IMR-90 (cell line): ENCODE measurements around the gene STPG4. TPM values are rescaled to one million over a fixed set of nuclear protein-coding genes. Genes with fewer than 3 reads are reported as not detected.

Experiments used
- ATAC-seq: fragments of 200-7000 bp; cut with Tn5 transposase; 2 replicates; pipeline ENCODE4 v1.9.1; 2020; ENCODE audit warnings: low read depth, mild to moderate bottlenecking, moderate library complexity
- BruUV-seq: library from RNA; stranded (reverse); fragments of 400-500 nt; replicated peaks from 2 replicates; lab custom pipeline; 2021; lab: Mats Ljungman, UMichigan
- CTCF ChIA-PET: fragments of 300-600 bp; formaldehyde crosslinking; extraction: SDS; loops from one replicate; lab custom pipeline; 2021; ENCODE audit warnings: antibody characterized with exemption; lab: Yijun Ruan, JAX
- POLR2A ChIA-PET: fragments of 300-600 bp; sonication (Branson Sonifier 250); formaldehyde crosslinking; loops from one replicate; lab custom pipeline; 2022; ENCODE audit warnings: antibody characterized with exemption; ENCODE audit not compliant: unreplicated experiment; lab: Charles Lee
- DNase-seq: peaks from one replicate; pipeline ENCODE4 v3.0.0; 2013
- H2AFZ ChIP-seq: replicated peaks from 2 replicates; pipeline ENCODE3; 2013; ENCODE audit warnings: low read length, mild to moderate bottlenecking; ENCODE audit not compliant: poor library complexity
- H2AK5ac ChIP-seq: 2 replicates; pipeline ENCODE4 v1.6.1; 2013; ENCODE audit warnings: low read depth, low read length, inconsistent platforms
- H2AK9ac ChIP-seq: replicated peaks from 2 replicates; pipeline ENCODE3; 2013; ENCODE audit warnings: mild to moderate bottlenecking, low read depth, low read length, moderate library complexity; ENCODE audit not compliant: poor library complexity
- H2BK120ac ChIP-seq: 2 replicates; pipeline ENCODE4 v1.6.1; 2013; ENCODE audit warnings: low read depth, low read length, inconsistent platforms
- H2BK15ac ChIP-seq: 3 replicates; pipeline ENCODE4 v1.6.1; 2013; ENCODE audit warnings: low read depth, low read length, inconsistent platforms
- H2BK20ac ChIP-seq: 2 replicates; pipeline ENCODE4 v1.6.1; 2013; ENCODE audit warnings: low read depth, mild to moderate bottlenecking, inconsistent platforms, low read length, moderate library complexity
- H2BK5ac ChIP-seq: 2 replicates; pipeline ENCODE4 v1.6.1; 2013; ENCODE audit warnings: mild to moderate bottlenecking, low read depth, low read length, inconsistent platforms; ENCODE audit not compliant: poor library complexity, severe bottlenecking
- H3K14ac ChIP-seq: replicated peaks from 2 replicates; pipeline ENCODE4 v1.6.1; 2013; ENCODE audit warnings: low read depth, low read length, inconsistent platforms
- H3K18ac ChIP-seq: 2 replicates; pipeline ENCODE4 v1.6.1; 2013; ENCODE audit warnings: low read depth, low read length, control low read depth
- H3K23ac ChIP-seq: 2 replicates; pipeline ENCODE4 v1.6.1; 2013; ENCODE audit warnings: low read depth, low read length, inconsistent platforms
- H3K27ac ChIP-seq: 2 replicates; pipeline ENCODE4 v1.5.1; 2013; ENCODE audit warnings: mild to moderate bottlenecking, control low read depth, low read length; ENCODE audit not compliant: insufficient read depth
- H3K27me3 ChIP-seq: 2 replicates; pipeline ENCODE4 v1.6.1; 2013; ENCODE audit warnings: low read length; ENCODE audit not compliant: control insufficient read depth, insufficient read depth
- H3K36me3 ChIP-seq: 2 replicates; pipeline ENCODE4 v1.6.1; 2013; ENCODE audit warnings: low read length, mixed read lengths; ENCODE audit not compliant: control insufficient read depth, insufficient read depth
- H3K4ac ChIP-seq: 2 replicates; pipeline ENCODE4 v1.6.1; 2013; ENCODE audit warnings: low read depth, low read length, inconsistent platforms
- H3K4me1 ChIP-seq: 2 replicates; pipeline ENCODE4 v1.6.1; 2013; ENCODE audit warnings: low read length, mixed read lengths; ENCODE audit not compliant: control insufficient read depth, insufficient read depth
- H3K4me2 ChIP-seq: 2 replicates; pipeline ENCODE4 v1.6.1; 2013; ENCODE audit warnings: low read depth, mild to moderate bottlenecking, control low read depth, low read length, moderate library complexity
- H3K4me3 ChIP-seq: 2 replicates; pipeline ENCODE4 v1.5.1; 2013; ENCODE audit warnings: low read depth, mild to moderate bottlenecking, control low read depth, low read length, moderate library complexity; ENCODE audit not compliant: insufficient read depth
- H3K56ac ChIP-seq: 2 replicates; pipeline ENCODE4 v1.6.1; 2013; ENCODE audit warnings: low read length, inconsistent platforms; ENCODE audit not compliant: insufficient read depth; ENCODE audit errors: extremely low read depth
- H3K79me1 ChIP-seq, 2 experiments: 2 replicates each; pipeline ENCODE4 v1.6.1; 2013; ENCODE audit warnings: low read length in 2 of 2, inconsistent platforms in 1 of 2, low read depth in 1 of 2
- H3K9ac ChIP-seq: 2 replicates; pipeline ENCODE4 v1.6.1; 2013; ENCODE audit warnings: low read depth, low read length, control low read depth
- H3K9me1 ChIP-seq: 2 replicates; pipeline ENCODE4 v1.6.1; 2013; ENCODE audit warnings: low read length, inconsistent platforms; ENCODE audit not compliant: insufficient read depth
- H3K9me3 ChIP-seq: 2 replicates; pipeline ENCODE4 v1.6.1; 2013; ENCODE audit warnings: low read length; ENCODE audit not compliant: control insufficient read depth, insufficient read depth
- H4K20me1 ChIP-seq: 2 replicates; pipeline ENCODE4 v1.6.1; 2013; ENCODE audit warnings: low read length, inconsistent platforms; ENCODE audit not compliant: insufficient read depth
- H4K5ac ChIP-seq: 2 replicates; pipeline ENCODE4 v1.6.1; 2013; ENCODE audit warnings: mild to moderate bottlenecking, low read depth, low read length, control low read depth
- H4K8ac ChIP-seq, 2 experiments: 2 replicates each; pipeline ENCODE4 v1.6.1; 2013; ENCODE audit warnings: low read depth in 2 of 2, low read length in 2 of 2, control low read depth in 1 of 2, inconsistent platforms in 1 of 2
- H4K91ac ChIP-seq: 2 replicates; pipeline ENCODE4 v1.6.1; 2013; ENCODE audit warnings: low read depth, low read length, inconsistent platforms; ENCODE audit not compliant: insufficient read depth
- CEBPB ChIP-seq: IDR thresholded peaks from 2 replicates; pipeline ENCODE4 v1.6.1; 2012; ENCODE audit warnings: low read depth, low read length, improper control_type of control experiment
- CTCF ChIP-seq: conservative IDR thresholded peaks from 2 replicates; pipeline ENCODE4 v1.5.1; 2012; ENCODE audit warnings: mild to moderate bottlenecking, low read depth, low read length, improper control_type of control experiment
- FOS ChIP-seq: fragments of 150-350 bp; IDR thresholded peaks from 2 replicates; pipeline ENCODE4 v1.6.1; 2016; ENCODE audit warnings: low read depth, low read length
- MAFK ChIP-seq: IDR thresholded peaks from 2 replicates; pipeline ENCODE4 v1.6.1; 2012; ENCODE audit warnings: low read depth, low read length, improper control_type of control experiment
- MAZ ChIP-seq: IDR thresholded peaks from 2 replicates; pipeline ENCODE4 v1.6.1; 2012; ENCODE audit warnings: low read depth, mild to moderate bottlenecking, low read length, improper control_type of control experiment, moderate library complexity, borderline replicate concordance
- NFE2L2 ChIP-seq: fragments of 150-350 bp; IDR thresholded peaks from 2 replicates; pipeline ENCODE4 v1.6.1; 2016; ENCODE audit warnings: low read depth, mild to moderate bottlenecking, low read length
- POLR2A ChIP-seq: IDR thresholded peaks from 2 replicates; pipeline ENCODE4 v1.6.1; 2012; ENCODE audit warnings: mild to moderate bottlenecking, low read depth, low read length
- RCOR1 ChIP-seq: IDR thresholded peaks from 2 replicates; pipeline ENCODE4 v1.6.1; 2012; ENCODE audit warnings: mild to moderate bottlenecking, low read length, improper control_type of control experiment; ENCODE audit not compliant: insufficient replicate concordance
- SMC3 ChIP-seq: fragments of 150-350 bp; IDR thresholded peaks from 2 replicates; pipeline ENCODE4 v1.6.1; 2016; ENCODE audit warnings: low read depth, mild to moderate bottlenecking, antibody characterized with exemption, low read length, moderate library complexity
- WGBS, 2 experiments: methylation state at CpG; one replicate each; pipeline versions ENCODE4 v1.1.5 to v1.1.7; 2013; ENCODE audit warnings: missing lambda C conversion rate in 2 of 2; ENCODE audit not compliant: insufficient read length in 1 of 2; ENCODE audit errors: extremely low coverage in 2 of 2; 5-methylcytosine and 5-hydroxymethylcytosine counted together
- dilution Hi-C: fragments of 300-500 bp; cut with HindIII; formaldehyde crosslinking; loops from one replicate; pipeline ENCODE4 v1.14.3; 2018; ENCODE audit warnings: low sequenced_read_pairs; ENCODE audit not compliant: unreplicated experiment
- in situ Hi-C: fragments of 300-500 bp; cut with MboI; formaldehyde crosslinking; loops from 3 replicates; pipeline ENCODE4 v1.14.3; 2019; ENCODE audit warnings: low sequenced_read_pairs, inconsistent platforms, mixed read lengths
- intact Hi-C: fragments of 100-400 bp; cut with micrococcal nuclease; formaldehyde crosslinking; loops from 2 replicates; pipeline ENCODE4 v1.10.0; 2022
- polyA plus RNA-seq, 3 experiments: library from polyadenylated mRNA; depleted of rRNA; stranded (reverse); fragments of >200 nt; gene quantifications; 2 replicates each; pipeline ENCODE4 v1.2.3, GENCODE V29; 2012; ENCODE audit warnings: low replicate concordance in 1 of 3
- total RNA-seq: library from RNA; depleted of rRNA; stranded (reverse); fragments of >200 nt; gene quantifications from 2 replicates; pipeline ENCODE4 v1.2.3, GENCODE V29; 2012

The STPG4 gene
- total and polyA plus RNA-seq, 2 of the 4 experiments (the other 2 are of a cell fraction), result 0.12 to 0.18 TPM

GRCh38 chr2:47054036-47054555, 101.0 kb downstream of the STPG4 start:
- dilution Hi-C loops, result no loop called here

More at GRCh38 chr2:47054036-47054555, 101.0 kb downstream of the STPG4 start:
- Histone ChIP-seq H3K56ac (no peak overlapping the region), H4K8ac (no peak overlapping the region), H3K4me3 (no peak overlapping the region), H3K9me1 (peaks cover 33% of the 10 kb centered on the region), H4K20me1 (no peaks in the 10 kb centered on the region), H2AFZ (no peak overlapping the region), H3K36me3 (peaks cover 42% of the 10 kb centered on the region), H2BK120ac (peak overlapping the region; percentile 30), H3K18ac (no peak overlapping the region), H3K4ac (peak overlapping the region; percentile 20; the same call in 1 of the 2 replicates), H2AK5ac (peak overlapping the region; percentile 7; the same call in 1 of the 2 replicates), H3K9me3 (no peaks in the 10 kb centered on the region), H3K79me1 (peaks cover 9 to 41% of the 10 kb centered on the region in 2 experiments; a peak in 3 of 4 replicates), H2BK15ac (no peak overlapping the region), H3K27ac (no peak overlapping the region), H3K14ac (0 out of 2 replicates have a peak overlapping the region, but pooled peaks have one; percentile 26), H2AK9ac (no peak overlapping the region), H3K4me1 (peaks cover 33% of the 10 kb centered on the region), H3K23ac (peak overlapping the region; percentile 31; the same call in 1 of the 2 replicates), H4K5ac (no peak overlapping the region), H3K9ac (no peak overlapping the region), H4K91ac (no peak overlapping the region), H3K27me3 (no peaks in the 10 kb centered on the region), H2BK5ac (no peak overlapping the region), H3K4me2 (no peak overlapping the region), H2BK20ac (peak overlapping the region; percentile 34; the same call in 1 of the 2 replicates)
- no peak for DNase-seq
- intact Hi-C loops (no loop called here), in situ Hi-C loops (no loop called here)
- no TSS peak for BruUV-seq
- ATAC-seq, result no peak
- WGBS, 2 experiments, result 33% methylated on average over 4 of the region's 7 CpGs; no CpG with 5 or more reads in 1 of the 2 experiments
- POLR2A ChIA-PET, result no interaction called here
- CTCF ChIA-PET, result no interaction called here
- no peak for TF ChIP-seq MAFK
- no peak for TF ChIP-seq NFE2L2
- no peak for TF ChIP-seq RCOR1
- no peak for TF ChIP-seq CTCF
- no peak for TF ChIP-seq SMC3
- no peak for TF ChIP-seq CEBPB
- no peak for TF ChIP-seq MAZ
- no peak for TF ChIP-seq POLR2A
- TF ChIP-seq FOS, result no peak
